GM18498 (cell line): ENCODE data around the gene STK31.
"Not testable (repeated sequence)": the region's sequence is repeated elsewhere in the genome, so short reads cannot be mapped to it uniquely, and the experiment has no call there.

Experiments used
- ATAC-seq: cut with Tn5 transposase; IDR thresholded peaks from one replicate; pipeline ENCODE4 v1.9.1; 2021; ENCODE audit warnings: mild to moderate bottlenecking, moderate library complexity; ENCODE audit not compliant: unreplicated experiment

The STK31 gene

GRCh38 chr7:23710000-23710399 lies at the start of gene STK31:
TSS of gene STK31 (plus strand) at chr7:23710219. CDS start at chr7:23710286, 67 bp downstream.
- ATAC-seq, result no peak

GRCh38 chr7:23661385-23661784 lies 48.6 kb upstream of the STK31 start:
- no peak for ATAC-seq

GRCh38 chr7:23662124-23662983 lies 47.7 kb upstream of the STK31 start:
- ATAC-seq, result no peak

GRCh38 chr7:23662984-23663313 lies 47.1 kb upstream of the STK31 start:
- ATAC-seq, result no peak

- no peak for ATAC-seq
Measured at GRCh38 chr7:23664122-23664521, 45.9 kb upstream of the STK31 start.

- no peak for ATAC-seq
Measured at GRCh38 chr7:23672033-23672432, 38.0 kb upstream of the STK31 start.

- ATAC-seq, result peak; percentile 100
Measured at GRCh38 chr7:23679898-23680413, 30.1 kb upstream of the STK31 start, which contains the start of gene FAM221A. TSS of gene FAM221A (plus strand) at chr7:23680199. CDS start at chr7:23680219, 20 bp downstream.

- peak; percentile 18 for ATAC-seq
Measured at GRCh38 chr7:23680414-23681405, 29.3 kb upstream of the STK31 start.

- ATAC-seq, result not testable (repeated sequence)
Measured at GRCh38 chr7:23684041-23684440, 26.0 kb upstream of the STK31 start.

- no peak for ATAC-seq
Measured at GRCh38 chr7:23685731-23686130, 24.3 kb upstream of the STK31 start.

- no peak for ATAC-seq
Measured at GRCh38 chr7:23687011-23687410, 23.0 kb upstream of the STK31 start.

GRCh38 chr7:23689165-23689564 lies 20.9 kb upstream of the STK31 start:
- ATAC-seq, result no peak

- ATAC-seq, result no peak
Measured at GRCh38 chr7:23691320-23691719, 18.7 kb upstream of the STK31 start.

GRCh38 chr7:23693224-23693623 lies 16.8 kb upstream of the STK31 start:
- ATAC-seq, result no peak

- peak; percentile 76 for ATAC-seq
Measured at GRCh38 chr7:23696916-23697441, 13.0 kb upstream of the STK31 start.

GRCh38 chr7:23698822-23699221 lies 11.2 kb upstream of the STK31 start:
- ATAC-seq, result no peak

GRCh38 chr7:23700046-23700445 lies 10.0 kb upstream of the STK31 start:
- ATAC-seq, result no peak

- no peak for ATAC-seq
Measured at GRCh38 chr7:23709081-23709750, 803 bp upstream of the STK31 start.

- no peak for ATAC-seq
Measured at GRCh38 chr7:23712368-23713284, 2.6 kb downstream of the STK31 start.
